Inflammatory macrophage treated with lipopolysaccharide for 1 hour (primary cell): ENCODE results near the gene GPR78.

Experiments
- DNase-seq, 2 donors: peaks; one replicate each; pipeline ENCODE4 v3.0.0-alpha.2; 2020 to 2022

The GPR78 gene

DNA sequence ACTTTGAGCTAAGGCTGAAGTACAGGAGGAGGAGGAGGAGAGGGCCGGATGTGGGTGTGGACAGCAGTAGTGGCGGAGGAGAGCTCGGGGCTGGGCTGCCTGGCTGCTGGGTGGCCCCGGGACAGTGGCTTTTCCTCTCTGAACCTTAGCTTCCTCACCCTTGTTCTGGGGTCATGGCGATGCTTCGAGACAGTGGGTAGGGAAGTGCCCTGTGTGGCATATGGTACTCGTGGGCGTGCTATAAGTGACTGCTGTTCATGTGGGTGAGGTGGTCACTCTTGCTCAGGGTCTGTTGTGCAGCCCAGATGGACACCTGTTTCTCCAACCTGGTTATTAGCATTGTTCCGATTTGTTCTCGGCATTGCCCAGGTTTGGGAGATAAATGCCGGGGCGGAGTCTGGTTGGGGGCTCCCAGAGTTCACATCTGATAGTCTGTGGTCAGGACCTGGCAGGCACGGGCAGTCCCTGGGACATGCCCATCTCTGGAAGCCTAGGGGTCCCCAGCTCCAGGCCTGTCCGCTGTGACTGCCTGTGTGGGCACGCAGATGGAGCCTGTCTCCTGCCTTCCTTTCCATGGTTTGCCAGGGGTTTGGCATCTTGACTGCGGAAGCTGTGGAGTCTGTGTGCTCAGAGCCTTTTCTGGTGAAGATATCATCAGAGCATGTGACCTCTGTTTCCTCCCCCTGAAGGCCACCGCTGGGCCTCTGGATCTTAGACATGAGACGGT lies 7.4 kb downstream of the GPR78 start:
- no peak for DNase-seq

DNA sequence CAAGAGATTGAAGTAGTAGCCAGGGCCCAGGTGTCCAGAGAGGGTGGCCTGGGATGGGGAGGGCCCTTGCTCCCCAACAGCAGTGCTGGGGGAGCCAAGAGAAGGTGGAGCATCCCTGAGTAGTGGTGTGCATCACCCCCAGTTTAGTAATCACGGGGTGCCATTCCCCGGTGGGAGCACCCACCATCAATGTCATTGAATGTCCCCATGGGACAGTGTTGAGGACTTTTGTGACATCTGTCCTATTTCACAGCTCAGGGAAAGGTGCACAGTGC lies 7.9 kb downstream of the GPR78 start:
- no peak for DNase-seq

DNA sequence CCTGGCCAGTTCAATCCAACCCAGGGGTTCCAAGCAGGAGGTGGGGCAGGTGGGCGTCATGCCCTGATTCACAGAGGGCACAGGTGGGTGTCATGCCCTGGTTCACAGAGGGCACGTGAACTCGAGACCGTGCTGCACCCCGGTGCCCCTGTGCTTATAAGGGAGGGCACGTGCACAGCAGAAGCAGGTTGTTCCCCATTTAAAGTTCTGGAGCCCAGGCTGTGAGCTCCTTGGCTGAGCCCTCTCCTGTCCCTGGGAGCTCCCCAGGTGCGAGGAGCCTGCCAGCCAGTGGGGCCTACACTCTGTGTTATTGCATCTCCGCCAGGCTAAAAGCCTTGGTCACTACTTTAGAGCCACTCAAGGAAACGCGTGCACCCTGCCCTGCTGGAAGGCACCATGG lies 9.1 kb downstream of the GPR78 start:
- no peak for DNase-seq

DNA sequence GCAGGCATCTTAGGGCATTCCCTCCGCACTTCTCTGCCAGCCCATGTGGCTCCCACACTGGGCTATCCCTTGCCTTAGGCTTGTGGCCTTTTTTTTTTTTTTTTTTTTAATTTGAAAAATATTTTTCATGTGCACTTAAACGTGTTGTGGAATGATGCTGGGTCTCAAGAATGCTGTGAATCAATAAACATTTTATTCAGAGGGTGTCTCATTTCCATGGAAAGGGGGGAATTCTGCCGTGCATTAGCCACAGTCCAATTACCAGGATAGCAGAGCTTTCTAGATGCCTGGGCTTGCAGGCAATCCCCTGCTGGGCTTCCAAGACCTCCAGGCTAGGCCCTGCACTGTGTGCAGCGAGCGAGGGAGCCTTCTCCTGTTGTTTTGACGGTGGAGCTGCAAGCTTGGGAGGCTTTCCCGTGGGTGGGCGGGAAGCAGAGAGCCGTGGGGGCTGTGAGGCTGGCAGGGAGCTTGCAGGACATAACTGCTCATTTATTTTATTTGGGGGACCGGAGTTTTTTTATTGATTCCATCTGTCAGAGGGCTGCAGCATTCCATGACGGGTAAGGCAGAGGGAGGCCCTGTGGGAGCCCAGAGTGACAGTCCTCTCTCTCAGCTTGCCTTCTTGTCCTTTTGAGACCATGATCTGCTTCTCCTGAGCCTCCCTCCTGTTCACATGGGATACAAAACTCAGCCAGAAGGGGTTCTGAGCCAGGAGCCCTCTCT lies 9.8 kb downstream of the GPR78 start:
- no peak for DNase-seq

DNA sequence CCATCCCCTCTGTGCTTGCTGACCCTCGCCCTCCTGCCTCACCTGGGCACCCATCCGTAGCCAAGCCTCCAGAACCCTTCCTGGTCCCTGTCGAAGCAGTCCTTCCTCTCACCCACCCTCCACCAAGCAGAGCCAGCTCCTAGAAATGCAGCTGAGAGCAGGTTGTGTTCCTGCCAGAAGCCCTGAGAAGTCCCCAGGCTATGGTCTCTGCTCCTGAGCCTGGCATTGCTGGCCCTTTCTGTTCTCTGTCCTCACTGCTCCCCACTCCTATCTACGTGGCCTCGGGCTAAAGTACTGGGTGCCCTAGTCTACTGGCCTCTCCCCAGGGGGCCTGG lies 10.3 kb downstream of the GPR78 start:
- no peak for DNase-seq

DNA sequence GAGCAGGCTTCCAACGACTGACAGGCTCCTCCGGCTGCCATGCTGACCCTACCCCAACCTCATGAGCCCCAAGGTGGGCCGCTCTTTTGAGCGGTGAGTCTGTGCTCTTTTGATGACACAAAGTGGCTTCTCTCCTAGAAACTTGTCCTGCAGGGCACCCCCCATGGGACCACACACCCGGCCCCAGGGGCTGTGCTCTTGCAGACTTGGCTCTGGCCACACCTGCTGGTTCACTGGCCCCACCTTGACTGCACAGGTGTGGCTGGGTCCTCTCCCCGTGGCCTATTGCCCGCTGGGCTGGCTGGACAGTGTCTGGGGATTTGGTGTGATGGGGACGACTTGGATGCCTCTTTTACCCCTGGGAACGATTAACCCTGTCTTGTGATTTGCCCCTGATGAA lies 10.9 kb downstream of the GPR78 start:
- DNase-seq, result no peak

DNA sequence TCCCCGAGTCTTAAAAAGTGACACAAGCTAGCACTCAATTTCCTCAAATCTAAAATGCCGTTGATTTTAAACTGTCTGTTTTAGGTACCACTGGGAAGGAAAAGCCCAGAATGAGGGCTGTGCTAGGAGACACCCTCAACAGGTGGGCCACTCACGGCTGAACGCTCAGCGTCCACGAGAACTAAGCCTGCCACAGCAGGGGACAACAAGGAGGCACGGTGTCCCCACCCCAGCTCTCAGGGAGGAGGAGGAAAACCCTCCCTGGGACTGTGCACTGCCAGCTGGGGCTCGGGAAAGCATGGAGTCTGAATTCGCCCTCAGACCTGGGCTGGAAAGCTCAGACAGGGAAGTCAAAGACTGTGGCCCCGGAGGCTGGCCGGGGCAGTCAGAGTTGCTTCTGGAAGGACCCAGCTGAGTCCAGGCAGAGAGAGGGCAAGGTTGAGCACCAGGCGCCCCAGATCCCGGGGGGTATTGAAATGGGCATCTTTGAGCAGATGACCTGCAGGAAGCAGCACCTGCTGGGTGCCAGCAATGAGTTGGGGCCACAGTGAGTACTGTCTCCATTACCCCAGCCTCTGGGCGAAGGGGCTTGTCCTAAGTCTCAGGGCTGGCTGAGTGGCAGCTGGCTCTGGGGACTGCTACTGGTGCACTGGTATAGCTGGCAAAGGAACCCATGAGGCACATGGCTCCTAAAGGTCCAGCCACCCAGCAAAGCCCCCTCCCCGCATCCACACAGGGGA lies 11.6 kb downstream of the GPR78 start:
- DNase-seq, result no peak

DNA sequence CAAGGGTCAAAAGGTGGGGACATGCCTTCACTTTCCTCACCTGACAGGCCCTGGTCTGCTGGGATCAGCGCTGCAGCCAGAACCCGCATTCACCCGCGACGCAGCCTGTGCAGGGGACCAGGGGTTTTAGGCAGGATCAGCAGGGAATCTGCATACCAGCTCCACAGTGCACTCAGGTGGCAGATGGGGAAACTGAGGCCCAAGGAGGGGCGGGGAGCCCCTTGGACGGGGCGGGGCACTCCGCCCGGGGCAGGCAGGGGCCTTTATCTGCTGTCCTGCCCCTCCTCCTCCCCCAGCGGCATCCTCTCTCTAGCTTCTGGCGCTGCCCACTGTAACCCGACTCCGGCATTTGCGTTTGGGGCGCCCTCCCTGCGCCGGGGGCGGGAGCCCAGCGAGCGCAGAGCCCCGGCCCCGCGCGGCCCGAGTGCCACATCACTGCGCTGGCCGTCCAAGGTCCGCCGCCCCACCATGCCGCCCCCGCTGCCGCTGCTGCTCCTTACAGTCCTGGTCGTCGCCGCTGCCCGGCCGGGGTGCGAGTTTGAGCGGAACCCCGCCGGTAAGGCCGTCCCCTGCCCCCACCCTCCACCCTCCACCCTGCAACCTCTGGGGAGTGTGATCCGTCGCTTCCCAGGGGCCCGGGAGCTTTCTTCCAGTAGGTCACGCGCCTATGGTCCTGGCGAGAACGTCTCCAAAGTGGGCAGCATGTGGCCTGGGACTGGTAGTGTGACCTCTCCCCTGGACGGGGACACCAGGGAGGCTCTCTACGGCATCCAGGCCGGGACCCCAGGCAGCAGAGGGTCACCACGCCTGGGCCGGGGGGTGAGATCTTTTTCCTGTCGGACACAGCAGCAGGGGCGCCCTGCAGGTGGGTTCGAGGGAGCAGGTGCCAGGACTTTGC lies 12.4 kb downstream of the GPR78 start, which contains the start of gene CPZ:
Gene CPZ, plus strand, starts transcription at position 400 of the 898 bp plus-strand sequence. Its CDS starts 69 bp downstream, at position 469.
- no peak for DNase-seq

DNA sequence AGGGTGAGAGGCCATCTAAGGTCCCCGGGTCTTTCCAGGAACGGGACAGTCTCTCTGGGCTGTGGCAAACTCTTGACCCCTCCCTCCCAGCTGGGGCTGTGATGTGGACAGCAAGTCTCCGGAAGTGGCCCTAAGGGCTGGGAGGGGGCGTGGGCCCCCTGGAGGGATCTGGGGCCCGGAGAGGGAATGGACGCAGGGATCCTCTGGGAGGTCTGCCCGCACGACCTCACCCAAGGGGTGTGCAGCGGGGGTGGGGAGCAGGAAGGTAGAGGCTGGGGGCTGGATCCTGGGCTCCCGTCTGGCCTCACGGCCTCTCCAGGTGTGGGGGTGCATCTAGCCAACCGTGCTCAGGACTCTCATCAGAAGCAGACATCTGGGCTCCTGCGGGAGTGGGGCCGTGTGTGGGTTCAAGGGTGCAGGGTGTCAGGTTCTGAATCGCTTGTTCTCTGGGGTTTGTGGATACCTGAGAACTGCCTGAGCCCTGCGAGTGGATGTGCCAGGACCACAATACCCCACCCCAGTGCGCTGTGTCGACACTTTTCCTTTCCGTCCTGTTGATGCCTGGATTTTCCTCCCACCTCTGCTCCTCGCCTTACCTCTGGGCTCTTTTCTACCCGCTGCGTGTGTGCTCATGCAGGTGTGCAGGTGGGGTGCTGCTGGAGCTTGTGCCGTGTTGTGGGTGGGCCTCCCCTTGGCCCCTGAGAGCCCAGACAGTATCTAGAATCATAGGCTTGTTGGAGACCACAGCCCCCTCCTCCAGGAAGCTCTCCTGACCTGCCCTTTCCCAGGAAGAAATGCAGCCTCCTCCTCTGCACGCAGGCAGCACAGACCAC lies 13.3 kb downstream of the GPR78 start:
- no peak for DNase-seq

DNA sequence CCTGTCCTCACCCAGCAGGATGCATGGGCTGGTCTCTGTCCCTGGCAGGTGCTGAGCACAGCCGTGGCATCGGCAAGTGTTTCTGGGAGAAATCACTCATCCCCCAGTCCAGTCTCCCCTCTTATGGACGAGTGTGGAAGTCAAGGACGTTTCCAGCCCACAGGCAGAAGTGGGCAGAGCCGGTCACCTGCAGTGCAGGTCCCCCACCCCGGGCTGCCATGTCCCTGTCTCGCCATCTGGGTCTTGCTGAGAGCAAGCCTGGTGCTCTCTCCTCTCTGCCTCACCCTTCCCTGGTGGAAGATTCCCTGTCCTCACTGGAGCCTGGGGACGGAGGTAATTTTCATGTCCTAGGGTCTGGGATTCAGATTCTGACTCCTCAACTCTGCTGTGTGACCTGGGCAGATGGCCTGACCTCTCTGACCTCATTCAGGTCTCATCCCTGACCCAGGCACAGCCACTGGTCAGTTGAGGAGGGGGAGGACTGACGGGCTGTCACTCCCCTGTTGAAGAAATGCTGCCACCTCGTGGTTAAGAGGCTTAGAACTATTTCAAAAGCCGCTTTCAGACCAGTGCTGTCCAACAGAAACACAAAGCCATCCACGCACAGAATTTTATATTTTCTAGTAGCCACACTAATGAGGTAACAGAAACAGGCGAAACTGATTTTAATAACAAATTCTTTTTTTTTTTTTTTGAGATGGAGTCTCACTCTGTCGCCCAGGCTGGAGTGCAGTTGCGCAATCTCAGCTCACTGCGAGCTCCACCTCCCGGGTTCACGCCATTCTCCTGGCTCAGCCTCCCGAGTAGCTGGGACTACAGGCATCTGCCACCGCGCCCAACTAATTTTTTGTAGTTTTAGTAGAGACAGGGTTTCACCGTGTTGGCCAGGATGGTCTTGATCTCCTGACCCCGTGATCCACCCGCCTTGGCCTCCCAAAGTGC lies 14.2 kb downstream of the GPR78 start:
- peak; percentile 50 to 59 for DNase-seq

DNA sequence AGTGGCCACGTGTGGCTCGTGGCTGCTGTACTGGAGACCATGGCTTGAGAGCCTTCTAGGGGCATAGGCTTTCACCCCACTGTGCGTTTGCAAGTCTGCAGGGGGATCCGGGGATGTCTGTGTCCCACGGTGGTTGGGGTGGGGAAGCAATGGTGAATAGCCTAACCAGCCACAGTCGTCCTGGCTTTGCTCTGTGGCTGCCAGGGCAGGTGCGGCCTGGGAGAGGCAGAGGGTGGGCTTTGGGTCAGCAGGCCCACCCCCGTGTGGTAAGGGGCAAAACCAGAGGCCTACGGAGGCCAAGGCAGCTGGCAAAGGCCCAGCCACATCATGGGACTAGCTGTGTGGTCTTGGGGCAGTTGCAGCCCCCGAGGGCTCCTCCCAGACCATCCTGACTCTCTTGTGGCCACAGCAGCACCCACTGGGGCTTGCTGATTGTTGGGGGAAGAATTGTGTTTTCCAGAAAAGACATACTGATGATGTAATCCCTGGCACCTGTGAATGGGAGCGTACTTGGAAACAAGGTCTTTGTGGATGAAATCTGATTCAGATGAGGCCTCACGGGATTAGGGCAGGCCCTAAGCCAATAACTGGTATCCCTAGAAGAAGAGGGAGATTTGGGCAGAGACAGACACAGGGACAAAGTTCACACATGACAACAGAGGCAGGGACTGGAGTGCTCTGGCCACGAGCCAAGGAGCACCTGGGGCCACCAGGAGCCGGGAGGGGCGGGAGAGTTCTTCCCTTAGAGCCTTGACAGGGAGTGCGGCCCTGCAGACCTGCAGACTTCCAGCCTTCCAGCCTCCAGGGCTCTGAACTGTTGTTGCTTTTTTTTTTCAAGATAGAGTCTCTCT lies 15.3 kb downstream of the GPR78 start:
- no peak for DNase-seq

DNA sequence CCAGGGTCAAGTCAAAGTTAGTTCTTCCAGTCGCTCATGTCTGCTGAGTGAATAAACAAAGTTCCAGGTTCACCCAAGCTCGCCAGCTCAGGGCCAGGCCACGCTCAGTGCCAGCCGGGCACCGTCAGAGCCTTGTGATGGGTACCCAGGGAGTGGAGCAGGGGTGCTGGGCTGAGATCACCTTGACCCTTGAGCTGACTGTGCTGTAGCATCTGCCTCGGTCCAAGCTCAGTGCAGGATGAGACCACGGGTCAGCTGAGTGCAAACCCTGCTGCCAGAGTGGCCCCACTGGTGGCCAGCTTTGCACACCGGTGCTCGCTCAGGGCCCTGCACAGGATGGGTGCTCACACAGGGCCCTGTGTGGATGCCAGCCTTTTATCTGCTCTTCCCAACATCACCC lies 16.7 kb downstream of the GPR78 start:
- no peak for DNase-seq

DNA sequence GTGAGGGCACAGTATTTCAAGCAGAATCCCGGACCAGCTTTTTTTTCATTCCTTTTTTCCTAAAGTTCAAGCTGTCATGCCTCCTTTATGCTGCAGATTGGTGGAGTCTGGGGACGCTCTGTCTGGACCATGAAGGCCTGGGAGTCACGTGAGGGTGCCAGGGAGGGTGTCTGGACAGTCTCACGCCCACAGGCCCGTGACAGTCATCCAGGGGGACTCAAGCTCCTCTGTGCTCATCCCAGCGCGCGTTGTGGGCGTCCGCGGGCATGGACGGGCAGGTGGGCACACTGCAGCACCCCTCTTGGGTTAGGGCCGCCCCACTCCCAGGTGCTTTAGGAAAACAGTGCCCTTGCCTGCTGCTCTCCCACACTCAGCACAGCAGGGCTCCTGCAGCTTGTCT lies 17.1 kb downstream of the GPR78 start:
- DNase-seq, result no peak

DNA sequence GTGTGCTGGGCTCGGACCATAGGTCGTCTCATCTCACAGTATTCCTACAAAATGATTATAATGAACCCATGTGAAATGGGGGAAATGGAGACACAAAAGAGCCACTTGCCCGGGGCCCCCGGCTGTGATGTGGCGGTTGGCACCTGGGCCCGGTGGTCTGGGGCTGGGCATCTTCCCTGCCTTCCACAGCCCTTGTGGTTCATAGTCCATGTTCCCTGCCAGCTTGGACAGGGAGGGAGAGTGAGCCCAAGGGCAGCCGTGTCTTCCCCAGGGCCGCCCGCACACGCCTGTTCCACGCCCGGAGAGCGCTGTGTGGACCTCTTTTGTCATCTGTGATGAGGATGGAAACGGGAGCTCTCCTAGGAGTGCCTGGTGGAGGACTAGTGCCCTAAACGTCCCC lies 17.6 kb downstream of the GPR78 start:
- DNase-seq, result no peak

DNA sequence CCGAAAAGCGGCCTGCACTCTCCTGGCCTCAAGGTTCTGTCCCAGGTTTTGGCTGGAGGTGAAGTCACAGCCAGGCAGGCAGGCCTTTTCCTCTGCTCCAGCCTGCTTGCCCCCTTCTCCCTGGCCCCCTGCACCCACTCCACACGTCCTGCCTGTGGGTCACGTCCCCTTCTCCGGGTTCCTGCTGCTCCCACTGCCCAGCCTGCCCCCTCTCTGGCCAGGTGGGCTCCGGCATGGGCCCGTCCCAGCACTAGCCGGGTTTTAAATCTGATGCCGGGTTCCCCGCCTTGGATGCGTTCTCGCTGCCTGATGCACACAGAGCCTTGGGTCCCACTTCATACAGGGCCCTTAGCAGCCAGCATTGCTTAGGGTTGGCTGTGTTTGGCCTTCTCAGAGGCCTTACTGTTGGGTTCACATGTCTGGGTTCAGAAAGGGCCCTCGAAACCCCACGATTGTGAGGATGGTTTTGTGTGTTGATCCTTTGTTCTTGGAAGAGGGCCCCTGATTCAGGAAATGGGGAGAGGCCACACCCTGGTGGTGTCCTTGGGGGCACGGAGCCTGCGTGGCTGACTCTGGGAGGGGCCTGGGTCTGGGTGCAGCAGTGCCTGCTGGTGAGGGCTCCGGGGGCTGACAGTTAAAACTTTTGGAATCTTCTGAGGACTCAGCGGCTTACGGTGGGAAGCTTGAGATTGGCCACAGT lies 18.3 kb downstream of the GPR78 start:
- DNase-seq, result no peak

DNA sequence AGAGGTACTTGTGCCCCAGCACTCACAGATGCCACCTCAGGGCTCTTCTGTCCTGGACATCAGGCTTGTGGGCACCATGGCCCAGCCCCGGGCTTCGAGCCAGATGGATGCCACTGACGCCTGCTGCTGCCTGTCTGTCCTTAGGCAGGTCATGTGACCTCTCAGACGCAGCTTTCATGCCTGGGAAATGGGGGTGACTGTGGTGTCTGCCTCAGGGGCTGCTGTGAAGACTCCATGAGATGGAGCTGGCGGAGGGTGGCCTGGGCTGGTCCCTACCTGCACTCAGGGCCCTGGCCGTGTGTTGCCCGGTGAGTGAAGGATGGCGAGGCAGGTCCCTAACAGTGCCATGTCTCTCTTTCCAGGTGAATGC lies 18.9 kb downstream of the GPR78 start:
- DNase-seq, result no peak

DNA sequence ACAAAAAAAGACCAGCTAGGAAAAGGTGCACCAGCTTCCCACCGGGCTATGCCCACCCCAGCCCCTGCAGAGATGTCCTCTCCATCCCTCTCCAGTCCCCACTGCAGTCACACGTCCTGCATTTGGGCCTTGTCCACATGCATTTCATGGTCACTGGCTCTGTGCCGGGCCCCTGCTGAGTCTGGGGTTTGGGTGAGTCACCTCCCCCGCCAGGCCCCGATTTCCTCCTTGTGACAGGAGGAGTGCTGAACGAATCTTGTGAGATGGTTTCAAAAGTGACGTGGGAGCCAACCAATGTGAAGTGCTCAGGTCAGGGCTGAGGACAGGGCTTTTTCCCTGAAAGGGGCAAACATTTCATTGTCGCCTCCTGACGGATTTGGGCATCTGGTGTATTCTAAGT lies 19.5 kb downstream of the GPR78 start:
- no peak for DNase-seq

DNA sequence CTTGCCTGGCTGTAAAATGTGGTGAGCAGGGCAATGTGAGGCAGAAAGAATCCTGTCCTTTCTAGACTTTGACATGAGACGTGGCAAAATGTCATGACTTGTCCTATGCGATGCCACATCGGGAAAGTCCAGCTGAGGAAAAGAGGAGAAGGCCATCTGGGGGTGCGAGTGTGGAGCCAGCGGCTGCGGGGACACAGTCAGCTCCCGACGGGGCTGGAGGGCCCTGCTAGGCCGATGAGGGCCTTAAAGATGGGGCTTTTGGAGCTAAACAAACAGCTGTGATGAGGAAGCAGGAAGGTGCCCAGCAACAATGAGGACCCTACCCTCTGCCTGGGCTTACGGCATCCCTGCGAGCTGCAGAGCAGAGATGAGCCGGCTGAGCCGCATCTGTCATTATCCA lies 20.1 kb downstream of the GPR78 start:
- no peak for DNase-seq

DNA sequence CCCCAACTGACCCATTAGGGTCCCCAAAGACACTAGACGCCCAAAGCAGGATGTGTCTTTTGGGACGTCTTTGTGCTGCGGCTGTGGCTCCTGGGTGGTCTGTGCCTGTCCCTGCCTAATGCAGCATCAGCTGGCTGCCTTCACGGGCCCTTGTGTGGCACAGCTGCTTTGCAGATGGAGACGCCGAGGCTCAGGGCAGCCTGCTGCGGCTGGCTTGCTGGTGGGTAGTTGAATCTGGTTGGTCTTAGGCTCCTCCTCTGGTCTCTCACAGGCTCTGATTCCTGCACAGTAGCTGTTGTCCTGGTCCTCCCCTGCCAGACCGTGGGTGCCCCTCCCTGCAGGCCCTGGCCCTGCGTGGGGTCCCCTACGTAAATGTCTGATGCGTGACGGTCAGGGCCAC lies 20.5 kb downstream of the GPR78 start:
- DNase-seq, result no peak

DNA sequence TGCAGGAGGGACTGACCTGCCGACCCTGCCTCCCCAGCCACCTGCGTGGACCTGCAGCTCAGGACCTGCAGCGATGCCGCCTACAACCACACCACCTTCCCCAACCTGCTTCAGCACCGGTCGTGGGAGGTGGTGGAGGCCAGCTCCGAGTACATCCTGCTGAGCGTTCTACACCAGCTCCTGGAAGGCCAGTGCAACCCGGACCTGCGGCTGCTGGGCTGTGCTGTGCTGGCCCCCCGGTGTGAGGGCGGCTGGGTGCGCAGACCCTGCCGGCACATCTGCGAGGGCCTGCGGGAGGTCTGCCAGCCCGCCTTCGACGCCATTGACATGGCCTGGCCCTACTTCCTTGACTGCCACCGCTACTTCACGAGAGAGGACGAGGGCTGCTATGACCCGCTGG lies 20.9 kb downstream of the GPR78 start:
- no peak for DNase-seq
